HepG2 (cell line): Measurements from ENCODE around the gene STEAP1B. TPM values are rescaled to one million over a fixed set of nuclear protein-coding genes. Genes with fewer than 3 reads are reported as not detected.
A peak's percentile ranks its signal among the peaks of the same experiment; 100 is the strongest.

Experiments
- CCAR2 ChIP-seq: fragments of 200-400 bp; formaldehyde crosslinking; optimal IDR thresholded peaks from 2 replicates; pipeline ENCODE3; 2018; ENCODE audit warnings: low read depth, mild to moderate bottlenecking, low read length, moderate library complexity
- CENPBD1 ChIP-seq: sonication (generic); formaldehyde crosslinking; IDR thresholded peaks from 2 replicates; pipeline ENCODE4 v1.8.0; 2022; ENCODE audit warnings: missing genetic modification reagents, low read depth, mild to moderate bottlenecking, borderline replicate concordance
- CERS6 ChIP-seq: sonication (generic); formaldehyde crosslinking; IDR thresholded peaks from 2 replicates; pipeline ENCODE4 v1.5.0; 2020; ENCODE audit warnings: missing genetic modification reagents
- CREM ChIP-seq, 2 experiments: sonication (generic) in 1 of 2; formaldehyde crosslinking in 1 of 2; IDR thresholded peaks; 2 replicates each; pipeline versions ENCODE4 v1.4.0 to v1.6.1; 2016 to 2020; ENCODE audit warnings: antibody characterized with exemption in 1 of 2, mild to moderate bottlenecking in 1 of 2, missing genetic modification reagents in 1 of 2
- GMEB1 ChIP-seq: sonication (generic); formaldehyde crosslinking; IDR thresholded peaks from 2 replicates; pipeline ENCODE4 v1.5.1; 2020; ENCODE audit warnings: missing genetic modification reagents, mild to moderate bottlenecking, borderline replicate concordance
- GMEB2 ChIP-seq: IDR thresholded peaks from 2 replicates; pipeline ENCODE4 v1.6.1; 2016; ENCODE audit warnings: missing biosample characterization, missing genetic modification reagents, low read depth
- HOXA7 ChIP-seq: sonication (generic); formaldehyde crosslinking; IDR thresholded peaks from 2 replicates; pipeline ENCODE4 v1.8.1; 2022; ENCODE audit warnings: mild to moderate bottlenecking, missing genetic modification reagents, moderate library complexity
- JUND ChIP-seq: sonication (generic); formaldehyde crosslinking; IDR thresholded peaks from 2 replicates; pipeline ENCODE4 v1.8.0; 2022; ENCODE audit warnings: mild to moderate bottlenecking, missing genetic modification reagents
- KDM1A ChIP-seq: IDR thresholded peaks from 2 replicates; pipeline ENCODE4 v1.6.1; 2016; ENCODE audit warnings: missing compliant biosample characterization
- KDM5B ChIP-seq: sonication (generic); formaldehyde crosslinking; IDR thresholded peaks from 2 replicates; pipeline ENCODE4 v1.4.0; 2020; ENCODE audit warnings: missing genetic modification reagents, mild to moderate bottlenecking, borderline replicate concordance
- MAZ ChIP-seq, 2 experiments: sonication (generic) in 1 of 2; formaldehyde crosslinking in 1 of 2; IDR thresholded peaks; 2 replicates each; pipeline versions ENCODE4 v1.5.0 to v1.6.1; 2012 to 2020; ENCODE audit warnings: low read depth in 2 of 2, mild to moderate bottlenecking in 2 of 2, borderline replicate concordance in 1 of 2, improper control_type of control experiment in 1 of 2, low read length in 1 of 2, missing genetic modification reagents in 1 of 2, moderate library complexity in 1 of 2
- MIER3 ChIP-seq: IDR thresholded peaks from 2 replicates; pipeline ENCODE4 v1.6.1; 2016; ENCODE audit warnings: missing compliant biosample characterization, borderline replicate concordance
- NFE2L1 ChIP-seq: sonication (generic); formaldehyde crosslinking; IDR thresholded peaks from 2 replicates; pipeline ENCODE4 v1.4.0; 2020; ENCODE audit warnings: missing genetic modification reagents, mild to moderate bottlenecking, borderline replicate concordance
- NR2F1 ChIP-seq, 2 experiments: fragments of 450-650 bp in 1 of 2; formaldehyde crosslinking in 1 of 2; IDR thresholded peaks; 2 replicates each; pipeline versions ENCODE4 v1.5.0 to v1.6.1; 2016 to 2020; ENCODE audit warnings: mild to moderate bottlenecking in 1 of 2, missing compliant biosample characterization in 1 of 2, missing genetic modification reagents in 1 of 2, moderate library complexity in 1 of 2
- NRL ChIP-seq: sonication (generic); formaldehyde crosslinking; IDR thresholded peaks from 2 replicates; pipeline ENCODE4 v1.5.0; 2020; ENCODE audit warnings: missing genetic modification reagents, mild to moderate bottlenecking, moderate library complexity, borderline replicate concordance
- SMAD1 ChIP-seq: sonication (generic); formaldehyde crosslinking; IDR thresholded peaks from 2 replicates; pipeline ENCODE4 v1.4.0; 2020; ENCODE audit warnings: missing genetic modification reagents, low read depth, mild to moderate bottlenecking, borderline replicate concordance
- SP5 ChIP-seq: IDR thresholded peaks from 2 replicates; pipeline ENCODE4 v1.6.1; 2016; ENCODE audit warnings: low read depth, borderline replicate concordance
- SYNCRIP ChIP-seq: fragments of 200-400 bp; formaldehyde crosslinking; IDR thresholded peaks from 2 replicates; pipeline ENCODE4 v1.6.1; 2018; ENCODE audit warnings: mild to moderate bottlenecking, low read depth, low read length; ENCODE audit not compliant: insufficient read depth
- ZNF800 ChIP-seq: sonication (generic); formaldehyde crosslinking; IDR thresholded peaks from 2 replicates; pipeline ENCODE4 v1.4.0; 2020; ENCODE audit warnings: missing genetic modification reagents
- ZSCAN21 ChIP-seq: sonication (generic); formaldehyde crosslinking; IDR thresholded peaks from 2 replicates; pipeline ENCODE4 v1.8.0; 2022; ENCODE audit warnings: mild to moderate bottlenecking, missing genetic modification reagents, moderate library complexity, borderline replicate concordance
- ZSCAN25 ChIP-seq: sonication (generic); formaldehyde crosslinking; IDR thresholded peaks from 2 replicates; pipeline ENCODE4 v1.8.0; 2022; ENCODE audit warnings: mild to moderate bottlenecking, missing genetic modification reagents
- polyA plus RNA-seq, 8 experiments: library from polyadenylated mRNA; depleted of rRNA in 3 of 8; stranded (reverse) in 7 of 8; unstranded in 1 of 8; fragments of >200 nt; fragmentation: Illumina TruSeq in 4 of 8; extraction: Trizol in 4 of 8; gene quantifications; 2 replicates each; pipeline versions ENCODE4 v1.2.1 to v1.2.3, GENCODE V29; 2011 to 2016; ENCODE audit warnings: low read depth in 4 of 8, missing spikeins in 1 of 8, mixed read lengths in 1 of 8; ENCODE audit not compliant: insufficient read depth in 1 of 8
- total RNA-seq, 5 experiments: library from RNA; depleted of rRNA; stranded (reverse); fragments of >200 nt; fragmentation: Illumina TruSeq; extraction: Trizol; gene quantifications; 2 replicates each; pipeline ENCODE4 v1.2.3, GENCODE V29; 2016; ENCODE audit warnings: low read depth in 1 of 5

STEAP1B gene
- total and polyA plus RNA-seq, 2 of the 13 experiments (the other 11 are each of a cell fraction or from before 2014, with no cell fraction given): not detected

- TF ChIP-seq NR2F1 (CRISPR knock-in tag; IDR thresholded peaks at IDR 0.05): peak; percentile 85 to 90
- TF ChIP-seq KDM1A (CRISPR knock-in tag): peak; percentile 91; the same call in 1 of the 2 replicates
- TF ChIP-seq MAZ (IDR thresholded peaks at IDR 0.05; ENCODE audit: borderline replicate concordance, low read depth, low read length): no peak
- 0 out of 2 replicates have a peak, but pooled peaks have one; percentile 25 for TF ChIP-seq MAZ (CRISPR knock-in tag; IDR thresholded peaks at IDR 0.05; ENCODE audit: low read depth)
- TF ChIP-seq MIER3 (CRISPR knock-in tag): peak; percentile 87; the same call in 1 of the 2 replicates
- no peak for TF ChIP-seq SMAD1 (CRISPR knock-in tag)
- TF ChIP-seq CERS6 (CRISPR knock-in tag): no peak
- TF ChIP-seq JUND (CRISPR knock-in tag): peak; percentile 94
- TF ChIP-seq NFE2L1 (CRISPR knock-in tag): no peak
- no peak for TF ChIP-seq CCAR2
- 0 out of 2 replicates have a peak, but pooled peaks have one; percentile 41 for TF ChIP-seq NRL (CRISPR knock-in tag)
- peak; percentile 29; the same call in 1 of the 2 replicates for TF ChIP-seq SP5 (CRISPR knock-in tag)
- no peak for TF ChIP-seq ZSCAN25
- no peak for TF ChIP-seq HOXA7 (CRISPR knock-in tag)
- TF ChIP-seq CREM (IDR thresholded peaks at IDR 0.05): peak; percentile 80
- no peak for TF ChIP-seq CREM (CRISPR knock-in tag; IDR thresholded peaks at IDR 0.05)
- TF ChIP-seq SYNCRIP: no peak
- no peak for TF ChIP-seq CENPBD1 (CRISPR knock-in tag)
- peak; percentile 48; the same call in 1 of the 2 replicates for TF ChIP-seq KDM5B
- no peak for TF ChIP-seq ZNF800 (CRISPR knock-in tag)
- no peak for TF ChIP-seq GMEB2 (CRISPR knock-in tag)
- TF ChIP-seq GMEB1 (CRISPR knock-in tag): no peak
- peak; percentile 50; the same call in 1 of the 2 replicates for TF ChIP-seq ZSCAN21
Measured at GRCh38 chr7:22433710-22434460, 66.1 kb downstream of the STEAP1B start (continued).
